ENCODE data around the gene TRIM34.
"Not testable (repeated sequence)": the region's sequence is repeated elsewhere in the genome, so short reads cannot be mapped to it uniquely, and the experiment has no call there.

DNA sequence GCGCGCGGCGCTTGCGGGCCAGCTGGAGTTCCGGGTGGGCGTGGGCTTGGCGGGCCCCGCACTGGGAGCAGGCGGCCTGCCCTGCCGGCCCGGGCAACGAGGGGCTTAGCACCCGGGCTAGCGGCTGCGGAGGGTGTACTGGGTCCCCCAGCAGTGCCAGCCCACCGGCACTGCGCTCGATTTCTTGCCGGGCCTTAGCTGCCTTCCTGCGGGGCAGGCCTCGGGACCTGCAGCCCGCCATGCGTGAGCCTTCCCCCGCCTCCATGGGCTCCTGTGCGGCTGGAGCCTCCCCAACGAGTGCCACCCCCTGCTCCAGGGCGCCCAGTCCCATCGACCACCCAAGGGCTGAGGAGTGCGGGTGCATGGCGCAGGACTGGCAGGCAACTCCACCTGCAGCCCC is 34.9 kb upstream of the TRIM34 start:
- TF ChIP-seq, protein P1, sequence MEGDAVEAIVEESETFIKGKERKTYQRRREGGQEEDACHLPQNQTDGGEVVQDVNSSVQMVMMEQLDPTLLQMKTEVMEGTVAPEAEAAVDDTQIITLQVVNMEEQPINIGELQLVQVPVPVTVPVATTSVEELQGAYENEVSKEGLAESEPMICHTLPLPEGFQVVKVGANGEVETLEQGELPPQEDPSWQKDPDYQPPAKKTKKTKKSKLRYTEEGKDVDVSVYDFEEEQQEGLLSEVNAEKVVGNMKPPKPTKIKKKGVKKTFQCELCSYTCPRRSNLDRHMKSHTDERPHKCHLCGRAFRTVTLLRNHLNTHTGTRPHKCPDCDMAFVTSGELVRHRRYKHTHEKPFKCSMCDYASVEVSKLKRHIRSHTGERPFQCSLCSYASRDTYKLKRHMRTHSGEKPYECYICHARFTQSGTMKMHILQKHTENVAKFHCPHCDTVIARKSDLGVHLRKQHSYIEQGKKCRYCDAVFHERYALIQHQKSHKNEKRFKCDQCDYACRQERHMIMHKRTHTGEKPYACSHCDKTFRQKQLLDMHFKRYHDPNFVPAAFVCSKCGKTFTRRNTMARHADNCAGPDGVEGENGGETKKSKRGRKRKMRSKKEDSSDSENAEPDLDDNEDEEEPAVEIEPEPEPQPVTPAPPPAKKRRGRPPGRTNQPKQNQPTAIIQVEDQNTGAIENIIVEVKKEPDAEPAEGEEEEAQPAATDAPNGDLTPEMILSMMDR (conservative IDR thresholded peaks at IDR 0.05; ENCODE audit: low read length) = not testable (repeated sequence)
- TF ChIP-seq EZH2phosphoT487 (IDR thresholded peaks at IDR 0.05; ENCODE audit: borderline replicate concordance, low read depth, low read length) = not testable (repeated sequence)

All from OCI-LY7 (cell line).